ENCODE data around the gene FADS6. TPM values are rescaled to one million over a fixed set of nuclear protein-coding genes. Genes with fewer than 3 reads are reported as not detected.
A peak's percentile ranks its signal among the peaks of the same experiment; 100 is the strongest.

FADS6 gene
- total and polyA plus RNA-seq, 2 of the 13 experiments (the other 11 are each of a cell fraction or from before 2014, with no cell fraction given), result 0.11 TPM

GRCh38 chr17:74872313-74873036, 21.0 kb downstream of the FADS6 start, which contains the start of gene FDXR (continued):
- TF ChIP-seq ZNF142 (CRISPR knock-in tag; IDR thresholded peaks at IDR 0.05) (peak; percentile 56; the same call in 1 of the 2 replicates), ZNF30 (CRISPR knock-in tag; IDR thresholded peaks at IDR 0.05) (no peak), SP2 (CRISPR knock-in tag; IDR thresholded peaks at IDR 0.05) (no peak), EZH2 (conservative IDR thresholded peaks at IDR 0.05; ENCODE audit: low read depth, low read length) (no peak), ZNF790 (CRISPR knock-in tag; IDR thresholded peaks at IDR 0.05; ENCODE audit: borderline replicate concordance) (no peak), ZNF580 (CRISPR knock-in tag; IDR thresholded peaks at IDR 0.05; ENCODE audit: borderline replicate concordance, low read depth) (0 out of 2 replicates have a peak, but pooled peaks have one; percentile 42), TCF12 (IDR thresholded peaks at IDR 0.05) (no peak), TCF12 (CRISPR knock-in tag; IDR thresholded peaks at IDR 0.05) (no peak), MAFF (IDR thresholded peaks at IDR 0.05; ENCODE audit: low read depth, low read length) (no peak), ZZZ3 (CRISPR knock-in tag; IDR thresholded peaks at IDR 0.05; ENCODE audit: borderline replicate concordance) (no peak), ELF3 (CRISPR knock-in tag; IDR thresholded peaks at IDR 0.05) (peak; percentile 29), ZNF614 (CRISPR knock-in tag; IDR thresholded peaks at IDR 0.05; ENCODE audit: borderline replicate concordance) (no peak; the same call in 1 of the 2 replicates), ZFP36L2 (CRISPR knock-in tag; IDR thresholded peaks at IDR 0.05) (no peak), ZNF674 (CRISPR knock-in tag; IDR thresholded peaks at IDR 0.05; ENCODE audit: low read depth) (no peak)
- TF ChIP-seq, protein P1, sequence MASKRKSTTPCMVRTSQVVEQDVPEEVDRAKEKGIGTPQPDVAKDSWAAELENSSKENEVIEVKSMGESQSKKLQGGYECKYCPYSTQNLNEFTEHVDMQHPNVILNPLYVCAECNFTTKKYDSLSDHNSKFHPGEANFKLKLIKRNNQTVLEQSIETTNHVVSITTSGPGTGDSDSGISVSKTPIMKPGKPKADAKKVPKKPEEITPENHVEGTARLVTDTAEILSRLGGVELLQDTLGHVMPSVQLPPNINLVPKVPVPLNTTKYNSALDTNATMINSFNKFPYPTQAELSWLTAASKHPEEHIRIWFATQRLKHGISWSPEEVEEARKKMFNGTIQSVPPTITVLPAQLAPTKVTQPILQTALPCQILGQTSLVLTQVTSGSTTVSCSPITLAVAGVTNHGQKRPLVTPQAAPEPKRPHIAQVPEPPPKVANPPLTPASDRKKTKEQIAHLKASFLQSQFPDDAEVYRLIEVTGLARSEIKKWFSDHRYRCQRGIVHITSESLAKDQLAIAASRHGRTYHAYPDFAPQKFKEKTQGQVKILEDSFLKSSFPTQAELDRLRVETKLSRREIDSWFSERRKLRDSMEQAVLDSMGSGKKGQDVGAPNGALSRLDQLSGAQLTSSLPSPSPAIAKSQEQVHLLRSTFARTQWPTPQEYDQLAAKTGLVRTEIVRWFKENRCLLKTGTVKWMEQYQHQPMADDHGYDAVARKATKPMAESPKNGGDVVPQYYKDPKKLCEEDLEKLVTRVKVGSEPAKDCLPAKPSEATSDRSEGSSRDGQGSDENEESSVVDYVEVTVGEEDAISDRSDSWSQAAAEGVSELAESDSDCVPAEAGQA (IDR thresholded peaks at IDR 0.05; ENCODE audit: low read depth), result no peak
- TF ChIP-seq, protein P1 (CRISPR knock-in tag; IDR thresholded peaks at IDR 0.05; ENCODE audit: borderline replicate concordance), result 0 out of 2 replicates have a peak, but pooled peaks have one; percentile 31
- TF ChIP-seq, protein P2, sequence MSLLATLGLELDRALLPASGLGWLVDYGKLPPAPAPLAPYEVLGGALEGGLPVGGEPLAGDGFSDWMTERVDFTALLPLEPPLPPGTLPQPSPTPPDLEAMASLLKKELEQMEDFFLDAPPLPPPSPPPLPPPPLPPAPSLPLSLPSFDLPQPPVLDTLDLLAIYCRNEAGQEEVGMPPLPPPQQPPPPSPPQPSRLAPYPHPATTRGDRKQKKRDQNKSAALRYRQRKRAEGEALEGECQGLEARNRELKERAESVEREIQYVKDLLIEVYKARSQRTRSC (CRISPR knock-in tag; IDR thresholded peaks at IDR 0.05; ENCODE audit: low read depth), result peak; percentile 79; the same call in 1 of the 2 replicates
